Upper lobe of left lung (tissue), 6 donors: Measurements from ENCODE around the gene LSM8. TPM values are rescaled to one million over a fixed set of nuclear protein-coding genes. Genes with fewer than 3 reads are reported as not detected.
A peak's percentile ranks its signal among the peaks of the same experiment; 100 is the strongest.

Experiments
- ATAC-seq, 2 donors: fragments of 200-7000 bp; cut with Tn5 transposase; one replicate each; pipeline ENCODE4 v1.9.1; 2022; ENCODE audit warnings: mild to moderate bottlenecking in 2 of 2, moderate library complexity in 2 of 2; ENCODE audit not compliant: low FRiP score in 2 of 2
- DNase-seq, 2 donors: peaks; one replicate each; pipeline ENCODE4 v3.0.0-alpha.2; 2019 to 2020
- H3K27ac ChIP-seq, 4 donors: fragments of 200-600 bp; sonication (generic); one replicate each; pipeline ENCODE4 v1.5.1; 2016 to 2019
- H3K27me3 ChIP-seq, 4 donors: fragments of 200-600 bp; sonication (generic); one replicate each; pipeline ENCODE4 v1.5.1; 2017 to 2019
- H3K36me3 ChIP-seq, 4 donors: fragments of 200-600 bp; sonication (generic); one replicate each; pipeline ENCODE4 v1.5.1; 2016 to 2019
- H3K4me1 ChIP-seq, 4 donors: fragments of 200-600 bp; sonication (generic); one replicate each; pipeline ENCODE4 v1.5.1; 2018 to 2019
- H3K4me3 ChIP-seq, 4 donors: fragments of 200-600 bp; sonication (generic); one replicate each; pipeline ENCODE4 v1.5.1; 2017 to 2019; ENCODE audit warnings: mild to moderate bottlenecking in 2 of 4, moderate library complexity in 1 of 4
- H3K9me3 ChIP-seq, 4 donors: fragments of 200-600 bp; sonication (generic); one replicate each; pipeline ENCODE4 v1.5.1; 2018 to 2019
- EP300 ChIP-seq, 4 donors: sonication (generic); formaldehyde crosslinking; IDR thresholded peaks; one replicate each; pipeline ENCODE4 v1.5.1; 2017; ENCODE audit warnings: antibody characterized with exemption in 4 of 4, control low read depth in 2 of 4
- POLR2A ChIP-seq, 4 donors: fragments of 450-650 bp; IDR thresholded peaks; one replicate each; pipeline ENCODE4 v1.5.1; 2016 to 2017; ENCODE audit warnings: antibody characterized with exemption in 4 of 4, mild to moderate bottlenecking in 2 of 4
- POLR2AphosphoS5 ChIP-seq, 2 donors: sonication (generic); formaldehyde crosslinking; IDR thresholded peaks; one replicate each; pipeline ENCODE4 v1.5.1; 2017; ENCODE audit warnings: antibody characterized with exemption in 2 of 2
- WGBS, 2 donors: methylation state at CpG; one replicate each; pipeline ENCODE4 v1.1.5; 2017 to 2018; 5-methylcytosine and 5-hydroxymethylcytosine counted together
- total RNA-seq, 6 donors: library from RNA; depleted of rRNA in 4 of 6; stranded (reverse); fragments of >200 nt in 4 of 6; gene quantifications; one replicate each; pipeline versions ENCODE4 v1.1.0 to v1.2.1, GENCODE V29; 2016 to 2021
- TF ChIP-seq, protein P1 (sequence below), 6 experiments: fragments of 450-650 bp in 4 of 6; fragments of 200-600 bp in 2 of 6; sonication (generic) in 2 of 6; IDR thresholded peaks; one replicate each; pipeline ENCODE4 v1.5.1; 2016 to 2019; ENCODE audit warnings: antibody characterized with exemption in 6 of 6
- donor health status: DM: no; HTN: no; CAD: no; lungs with moderate emphysema.
- donor health status: DM: no; HTN: yes; CAD: no; lungs with severe emphysema.

The LSM8 gene
- total RNA-seq, 6 donors from 2014 or later = 17.1 to 32.1 (median 22.9) TPM

DNA sequence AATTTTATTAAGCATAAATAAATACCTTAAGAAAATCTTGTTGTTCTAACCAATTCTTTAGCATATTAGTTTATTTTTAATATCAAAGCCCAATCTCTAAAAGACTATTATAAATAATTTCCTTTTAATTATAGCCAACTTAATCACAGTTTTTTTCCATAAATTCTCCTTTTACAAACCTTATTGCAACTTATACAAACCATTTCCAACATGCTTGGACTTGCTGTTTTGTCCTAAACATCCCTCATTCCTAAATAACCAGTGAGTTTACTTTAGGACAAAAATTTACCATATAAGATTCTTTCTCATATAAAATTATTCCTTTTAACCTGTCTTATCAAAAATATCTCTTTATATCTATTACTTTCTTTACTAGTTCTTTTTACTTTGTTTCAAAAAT is 25.2 kb upstream of the LSM8 start:
- TF ChIP-seq POLR2AphosphoS5 (IDR thresholded peaks at IDR 0.05) (no peak), EP300 (IDR thresholded peaks at IDR 0.05) (no peak), POLR2A (IDR thresholded peaks at IDR 0.05) (no peak)
- TF ChIP-seq, protein P1, sequence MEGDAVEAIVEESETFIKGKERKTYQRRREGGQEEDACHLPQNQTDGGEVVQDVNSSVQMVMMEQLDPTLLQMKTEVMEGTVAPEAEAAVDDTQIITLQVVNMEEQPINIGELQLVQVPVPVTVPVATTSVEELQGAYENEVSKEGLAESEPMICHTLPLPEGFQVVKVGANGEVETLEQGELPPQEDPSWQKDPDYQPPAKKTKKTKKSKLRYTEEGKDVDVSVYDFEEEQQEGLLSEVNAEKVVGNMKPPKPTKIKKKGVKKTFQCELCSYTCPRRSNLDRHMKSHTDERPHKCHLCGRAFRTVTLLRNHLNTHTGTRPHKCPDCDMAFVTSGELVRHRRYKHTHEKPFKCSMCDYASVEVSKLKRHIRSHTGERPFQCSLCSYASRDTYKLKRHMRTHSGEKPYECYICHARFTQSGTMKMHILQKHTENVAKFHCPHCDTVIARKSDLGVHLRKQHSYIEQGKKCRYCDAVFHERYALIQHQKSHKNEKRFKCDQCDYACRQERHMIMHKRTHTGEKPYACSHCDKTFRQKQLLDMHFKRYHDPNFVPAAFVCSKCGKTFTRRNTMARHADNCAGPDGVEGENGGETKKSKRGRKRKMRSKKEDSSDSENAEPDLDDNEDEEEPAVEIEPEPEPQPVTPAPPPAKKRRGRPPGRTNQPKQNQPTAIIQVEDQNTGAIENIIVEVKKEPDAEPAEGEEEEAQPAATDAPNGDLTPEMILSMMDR (IDR thresholded peaks at IDR 0.05) = no peak
- no peak overlapping the region for H3K4me3 ChIP-seq
- H3K9me3 ChIP-seq = no peaks in the 10 kb centered on the region
- DNase-seq = no peak
- no peak overlapping the region for H3K27ac ChIP-seq
- no peaks in the 10 kb centered on the region for H3K36me3 ChIP-seq
- no peaks in the 10 kb centered on the region for H3K4me1 ChIP-seq
- no peak for ATAC-seq
- H3K27me3 ChIP-seq = no peaks in the 10 kb centered on the region

DNA sequence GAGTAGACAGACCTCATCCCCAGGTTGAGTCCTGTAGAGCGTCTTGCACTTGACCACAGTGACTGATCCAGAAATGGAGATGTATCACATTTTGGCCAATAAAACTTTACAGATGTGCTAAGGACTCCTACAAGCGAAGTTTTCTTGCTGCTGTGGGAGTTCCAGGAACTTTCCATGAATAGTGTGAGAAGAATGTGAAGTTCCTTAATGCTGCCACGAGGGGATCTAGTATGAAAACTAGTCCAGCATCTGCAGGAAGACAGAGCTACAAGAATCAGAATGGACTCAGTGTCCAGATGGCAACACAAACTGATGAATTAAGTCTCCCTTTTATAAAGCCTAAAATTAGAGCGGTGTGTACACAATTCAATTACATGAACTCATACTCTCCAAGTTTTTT is 14.8 kb upstream of the LSM8 start:
- 76 to 80% methylated on average over 4 of the region's 4 CpGs for WGBS, 2 donors

DNA sequence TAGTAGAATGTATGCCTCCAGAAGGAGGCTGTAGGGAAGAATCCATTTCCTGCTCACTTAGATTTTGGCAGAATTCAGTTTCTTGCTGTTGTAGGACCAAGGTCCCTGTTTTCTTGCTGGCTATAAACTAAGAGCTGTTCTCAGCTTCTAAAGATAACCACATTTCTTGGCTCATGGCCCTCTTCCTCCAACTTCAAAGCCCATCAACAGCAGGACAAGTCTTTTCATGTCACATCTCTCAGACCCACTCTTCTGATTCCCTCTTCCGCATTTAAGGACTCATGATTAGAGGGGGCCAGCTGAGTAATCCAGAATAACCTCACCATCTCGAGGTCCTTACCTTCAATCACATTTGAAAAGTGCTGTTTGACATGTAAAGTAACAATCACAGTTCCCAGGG is 8.2 kb upstream of the LSM8 start:
- Histone ChIP-seq H3K9me3 (no peaks in the 10 kb centered on the region), H3K36me3 (no peaks in the 10 kb centered on the region), H3K27me3 (no peaks in the 10 kb centered on the region), H3K4me3 (no peak overlapping the region), H3K27ac (no peak overlapping the region), H3K4me1 (no peaks in the 10 kb centered on the region)
- WGBS, 2 donors = 56% methylated on average over 2 of the region's 2 CpGs
- TF ChIP-seq POLR2AphosphoS5 (IDR thresholded peaks at IDR 0.05) (no peak), EP300 (IDR thresholded peaks at IDR 0.05) (no peak), POLR2A (IDR thresholded peaks at IDR 0.05) (no peak)
- no peak for DNase-seq
- no peak for ATAC-seq

More for the DNA sequence above, 14.8 kb upstream of the LSM8 start:
- Histone ChIP-seq H3K4me3 (no peak overlapping the region), H3K9me3 (no peaks in the 10 kb centered on the region), H3K27me3 (no peaks in the 10 kb centered on the region), H3K36me3 (no peaks in the 10 kb centered on the region), H3K27ac (no peak overlapping the region), H3K4me1 (no peaks in the 10 kb centered on the region)
- no peak for DNase-seq
- no peak for ATAC-seq
- TF ChIP-seq, protein P1 (IDR thresholded peaks at IDR 0.05) = no peak
- TF ChIP-seq EP300 (IDR thresholded peaks at IDR 0.05) = no peak
- TF ChIP-seq POLR2A (IDR thresholded peaks at IDR 0.05) = no peak
- TF ChIP-seq POLR2AphosphoS5 (IDR thresholded peaks at IDR 0.05) = no peak

DNA sequence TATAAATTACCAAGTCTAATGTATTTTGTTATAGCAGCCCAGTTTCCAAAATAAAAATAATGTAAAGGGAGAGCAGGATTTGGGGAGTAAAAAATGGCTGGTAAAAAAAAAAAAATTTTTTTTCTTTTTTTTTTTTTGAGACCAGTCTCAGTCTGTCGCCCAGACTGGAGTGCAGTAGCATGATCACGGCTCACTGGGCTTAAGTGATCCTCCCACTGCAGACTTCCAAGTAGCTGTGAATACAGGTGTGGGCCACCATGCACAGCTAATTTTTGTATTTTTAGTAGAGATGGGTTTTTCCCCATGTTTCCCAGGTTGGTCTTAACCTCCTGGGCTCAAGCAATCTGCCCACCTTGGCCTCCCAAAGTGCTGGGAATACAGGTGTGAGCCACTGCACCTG is 4.8 kb upstream of the LSM8 start:
- TF ChIP-seq EP300 (IDR thresholded peaks at IDR 0.05) = no peak
- TF ChIP-seq, protein P1 (IDR thresholded peaks at IDR 0.05) = no peak
- no peak for TF ChIP-seq POLR2AphosphoS5 (IDR thresholded peaks at IDR 0.05)
- Histone ChIP-seq H3K27me3 (no peaks in the 10 kb centered on the region), H3K9me3 (no peaks in the 10 kb centered on the region), H3K4me3 (no peak overlapping the region), H3K36me3 (no peaks in the 10 kb centered on the region), H3K27ac (no peak overlapping the region), H3K4me1 (peaks cover 0 to 8% (median 5%) of the 10 kb centered on the region in 4 donors)
- 88 to 91% methylated on average over 2 of the region's 2 CpGs for WGBS, 2 donors
- DNase-seq (no peak), ATAC-seq (no peak)

DNA sequence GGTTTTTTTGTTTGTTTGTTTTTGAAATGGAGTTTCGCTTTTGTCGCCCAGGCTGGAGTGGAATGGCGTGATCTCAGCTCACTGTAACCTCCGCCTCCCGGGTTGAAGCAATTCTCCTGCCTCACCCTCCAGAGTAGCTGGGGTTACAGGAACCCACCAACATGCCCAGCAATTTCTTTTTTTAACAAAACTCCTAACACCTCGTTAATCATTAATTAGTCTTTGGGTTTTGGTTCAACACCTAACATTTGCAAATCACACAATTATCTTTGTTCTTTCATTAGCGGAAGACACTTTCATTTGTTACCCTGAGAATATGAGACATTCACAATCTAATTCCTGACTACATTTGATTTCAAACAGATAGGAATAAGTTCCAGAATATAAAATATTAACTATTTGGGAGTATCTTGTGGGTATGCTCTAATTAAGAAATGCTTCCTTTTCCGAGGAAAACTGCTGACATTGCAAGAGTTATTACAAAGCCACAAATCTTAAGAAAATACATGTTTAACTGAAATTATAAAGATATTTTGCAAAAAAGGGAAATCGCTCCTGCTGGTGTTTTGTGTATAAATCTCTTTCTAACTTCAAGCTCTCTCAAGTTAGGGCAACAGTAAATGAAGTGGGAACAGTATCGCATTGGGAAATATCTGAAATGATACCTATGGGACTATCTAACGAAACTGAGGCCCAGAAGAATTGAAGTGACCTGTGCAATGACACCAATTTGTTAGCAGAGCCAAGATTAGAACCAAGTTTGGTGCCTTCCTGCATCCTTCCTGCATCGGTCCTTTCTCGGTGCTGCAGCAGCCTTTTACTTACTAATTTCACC is 1.2 kb upstream of the LSM8 start:
- DNase-seq (no peak), ATAC-seq (no peak)
- H3K27ac ChIP-seq = peak overlapping the region; percentile 90 to 96 (median 93)
- H3K36me3 ChIP-seq = peaks cover 0 to 4% (median 2%) of the 10 kb centered on the region in 4 donors
- TF ChIP-seq, protein P1 (IDR thresholded peaks at IDR 0.05) = no peak
- TF ChIP-seq POLR2A (IDR thresholded peaks at IDR 0.05) = no peak
- TF ChIP-seq EP300 (IDR thresholded peaks at IDR 0.05) = no peak
- TF ChIP-seq POLR2AphosphoS5 (IDR thresholded peaks at IDR 0.05) = no peak
- no peaks in the 10 kb centered on the region for H3K9me3 ChIP-seq
- peak overlapping the region; percentile 27 to 81 (median 62) for H3K4me3 ChIP-seq
- 59% methylated on average over 13 of the region's 13 CpGs for WGBS, 2 donors
- no peaks in the 10 kb centered on the region for H3K27me3 ChIP-seq
- H3K4me1 ChIP-seq = peaks cover 21 to 29% (median 23%) of the 10 kb centered on the region in 4 donors
